Ascending aorta (tissue), 2 donors: Measurements from ENCODE around the gene AGMO. TPM values are rescaled to one million over a fixed set of nuclear protein-coding genes. Genes with fewer than 3 reads are reported as not detected.

Experiments
- DNase-seq, 2 donors: peaks; one replicate each; pipeline ENCODE4 v3.0.0-alpha.2; 2019; ENCODE audit warnings: low spot score in 2 of 2
- H3K27ac ChIP-seq, 2 donors: fragments of 200-600 bp; sonication (generic); one replicate each; pipeline ENCODE4 v1.5.1; 2016 to 2017; ENCODE audit warnings: mild to moderate bottlenecking in 1 of 2
- H3K27me3 ChIP-seq: fragments of 200-600 bp; sonication (generic); one replicate; pipeline ENCODE4 v1.5.1; 2017
- H3K36me3 ChIP-seq, 2 donors: fragments of 200-600 bp; sonication (generic); one replicate each; pipeline ENCODE4 v1.5.1; 2016
- H3K4me1 ChIP-seq, 2 donors: fragments of 200-600 bp; sonication (generic); one replicate each; pipeline ENCODE4 v1.5.1; 2016 to 2017; ENCODE audit warnings: mild to moderate bottlenecking in 1 of 2
- H3K4me3 ChIP-seq, 2 donors: fragments of 200-600 bp; sonication (generic); one replicate each; pipeline ENCODE4 v1.5.1; 2016 to 2017; ENCODE audit warnings: mild to moderate bottlenecking in 1 of 2
- H3K9me3 ChIP-seq, 2 donors: fragments of 200-600 bp; sonication (generic); one replicate each; pipeline ENCODE4 v1.5.1; 2016
- CTCF ChIP-seq, 3 experiments: fragments of 200-600 bp in 2 of 3; fragments of 450-650 bp in 1 of 3; sonication (generic) in 2 of 3; IDR thresholded peaks; one replicate each; pipeline ENCODE4 v1.5.1; 2016 to 2019; ENCODE audit warnings: antibody characterized with exemption in 3 of 3, mild to moderate bottlenecking in 1 of 3, moderate library complexity in 1 of 3
- intact Hi-C: fragments of 100-400 bp; cut with DNase I; formaldehyde crosslinking; loops from one replicate; pipeline ENCODE4 v1.15.1; 2023
- total RNA-seq: library from RNA; depleted of rRNA; stranded (reverse); fragments of >200 nt; gene quantifications from one replicate; pipeline ENCODE4 v1.1.0, GENCODE V29; 2016

The AGMO gene
- total RNA-seq, 1 donor from 2014 or later, result not detected

- no peaks in the 10 kb centered on the region for H3K9me3 ChIP-seq
- TF ChIP-seq CTCF (IDR thresholded peaks at IDR 0.05), result no peak
- intact Hi-C loops, result no loop called here
- no peak overlapping the region for H3K27ac ChIP-seq
- H3K27me3 ChIP-seq, result no peaks in the 10 kb centered on the region
- H3K36me3 ChIP-seq, result no peaks in the 10 kb centered on the region
- H3K4me1 ChIP-seq, result no peaks in the 10 kb centered on the region
- H3K4me3 ChIP-seq, result no peak overlapping the region
- DNase-seq, result no peak
Measured at GRCh38 chr7:15166620-15167019, 395.2 kb downstream of the AGMO start.

GRCh38 chr7:15159261-15159660, 402.6 kb downstream of the AGMO start:
- H3K27me3 ChIP-seq, result no peaks in the 10 kb centered on the region
- H3K4me1 ChIP-seq, result no peaks in the 10 kb centered on the region
- H3K27ac ChIP-seq, result no peak overlapping the region
- no peak for TF ChIP-seq CTCF (IDR thresholded peaks at IDR 0.05)
- no peaks in the 10 kb centered on the region for H3K36me3 ChIP-seq
- H3K9me3 ChIP-seq, result no peaks in the 10 kb centered on the region
- intact Hi-C loops, result no loop called here
- H3K4me3 ChIP-seq, result no peak overlapping the region
- DNase-seq, result no peak

GRCh38 chr7:15158141-15158810, 403.5 kb downstream of the AGMO start:
- no peaks in the 10 kb centered on the region for H3K27me3 ChIP-seq
- H3K4me1 ChIP-seq, result no peaks in the 10 kb centered on the region
- H3K9me3 ChIP-seq, result no peaks in the 10 kb centered on the region
- no peak for DNase-seq
- intact Hi-C loops, result no loop called here
- TF ChIP-seq CTCF (IDR thresholded peaks at IDR 0.05), result no peak
- H3K36me3 ChIP-seq, result no peaks in the 10 kb centered on the region
- H3K4me3 ChIP-seq, result no peak overlapping the region
- H3K27ac ChIP-seq, result no peak overlapping the region

Other genes with a start within 250 kb of the AGMO start
- gene MEOX2, start 124.7 kb upstream of the AGMO start, total RNA-seq, result 35.0 TPM